ENCODE data around the gene ANKS1A. TPM values are rescaled to one million over a fixed set of nuclear protein-coding genes. Genes with fewer than 3 reads are reported as not detected.

ANKS1A gene
- total RNA-seq, 1 experiment from 2014 or later, result 28.5 TPM

- no peak for DNase-seq
- POLR2A ChIA-PET (ENCODE audit: unreplicated experiment), result no interaction called here
- no peak overlapping the region for H3K4me3 ChIP-seq
- no peaks in the 10 kb centered on the region for H4K20me1 ChIP-seq (ENCODE audit: insufficient read depth)
- H3K27me3 ChIP-seq (ENCODE audit: insufficient read depth, low read depth), result no peaks in the 10 kb centered on the region
- no peaks in the 10 kb centered on the region for H3K9me3 ChIP-seq (ENCODE audit: insufficient read depth, low read depth)
- no peaks in the 10 kb centered on the region for H3K79me2 ChIP-seq (ENCODE audit: low read depth)
- TF ChIP-seq EZH2 (IDR thresholded peaks at IDR 0.05; ENCODE audit: low read depth), result no peak
- TF ChIP-seq, protein P1, sequence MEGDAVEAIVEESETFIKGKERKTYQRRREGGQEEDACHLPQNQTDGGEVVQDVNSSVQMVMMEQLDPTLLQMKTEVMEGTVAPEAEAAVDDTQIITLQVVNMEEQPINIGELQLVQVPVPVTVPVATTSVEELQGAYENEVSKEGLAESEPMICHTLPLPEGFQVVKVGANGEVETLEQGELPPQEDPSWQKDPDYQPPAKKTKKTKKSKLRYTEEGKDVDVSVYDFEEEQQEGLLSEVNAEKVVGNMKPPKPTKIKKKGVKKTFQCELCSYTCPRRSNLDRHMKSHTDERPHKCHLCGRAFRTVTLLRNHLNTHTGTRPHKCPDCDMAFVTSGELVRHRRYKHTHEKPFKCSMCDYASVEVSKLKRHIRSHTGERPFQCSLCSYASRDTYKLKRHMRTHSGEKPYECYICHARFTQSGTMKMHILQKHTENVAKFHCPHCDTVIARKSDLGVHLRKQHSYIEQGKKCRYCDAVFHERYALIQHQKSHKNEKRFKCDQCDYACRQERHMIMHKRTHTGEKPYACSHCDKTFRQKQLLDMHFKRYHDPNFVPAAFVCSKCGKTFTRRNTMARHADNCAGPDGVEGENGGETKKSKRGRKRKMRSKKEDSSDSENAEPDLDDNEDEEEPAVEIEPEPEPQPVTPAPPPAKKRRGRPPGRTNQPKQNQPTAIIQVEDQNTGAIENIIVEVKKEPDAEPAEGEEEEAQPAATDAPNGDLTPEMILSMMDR (conservative IDR thresholded peaks at IDR 0.05), result no peak
- BruUV-seq (replicated peaks), result no TSS peak
- intact Hi-C loops (cut with micrococcal nuclease; ENCODE audit: unreplicated experiment), result no loop called here
- no peak overlapping the region for H2AFZ ChIP-seq
- CTCF ChIA-PET, result no interaction called here
- H3K4me2 ChIP-seq, result no peak overlapping the region
- no peaks in the 10 kb centered on the region for H3K9me2 ChIP-seq (ENCODE audit: insufficient read depth)
- H3K27ac ChIP-seq, result peak overlapping the region; percentile 59
- H3K4me1 ChIP-seq (replicated peaks; ENCODE audit: insufficient read depth), result 0 out of 2 replicates have a peak, but pooled peaks cover 5% of the 10 kb centered on the region
- no peaks in the 10 kb centered on the region for H3F3A ChIP-seq (ENCODE audit: insufficient read depth, low read depth)
- H3K36me3 ChIP-seq (ENCODE audit: low read depth), result no peaks in the 10 kb centered on the region
Observed at GRCh38 chr6:35015476-35015875, 126.4 kb downstream of the ANKS1A start.

DNA sequence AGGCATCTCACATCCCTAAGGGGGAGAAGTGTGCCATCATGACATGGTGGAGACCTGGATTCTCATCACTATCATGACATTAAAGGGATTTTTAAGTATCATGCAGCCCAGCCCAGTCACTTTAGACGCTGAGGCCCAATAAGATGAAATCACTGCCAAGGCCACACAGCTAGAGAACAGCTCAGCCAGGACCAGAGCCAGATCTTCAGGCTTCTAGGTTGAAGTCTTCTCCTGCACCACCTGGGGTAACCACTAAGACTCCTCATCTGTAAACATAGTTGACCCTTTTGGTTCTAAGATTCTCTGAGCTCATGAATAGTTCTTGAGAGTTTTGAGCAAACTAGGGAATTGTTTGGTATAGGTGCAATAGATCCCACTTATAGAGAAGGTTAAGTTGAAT is 126.9 kb downstream of the ANKS1A start:
- H2AFZ ChIP-seq, result no peak overlapping the region
- no peaks in the 10 kb centered on the region for H3F3A ChIP-seq (ENCODE audit: insufficient read depth, low read depth)
- H3K9me3 ChIP-seq (ENCODE audit: insufficient read depth, low read depth), result no peaks in the 10 kb centered on the region
- POLR2A ChIA-PET (ENCODE audit: unreplicated experiment), result no interaction called here
- DNase-seq, result no peak
- 0 out of 2 replicates have a peak, but pooled peaks cover 5% of the 10 kb centered on the region for H3K4me1 ChIP-seq (replicated peaks; ENCODE audit: insufficient read depth)
- intact Hi-C loops (cut with micrococcal nuclease; ENCODE audit: unreplicated experiment), result no loop called here
- BruUV-seq (replicated peaks), result no TSS peak
- H3K4me3 ChIP-seq, result no peak overlapping the region
- H3K79me2 ChIP-seq (ENCODE audit: low read depth), result no peaks in the 10 kb centered on the region
- CTCF ChIA-PET, result no interaction called here
- TF ChIP-seq, protein P1 (conservative IDR thresholded peaks at IDR 0.05), result no peak
- TF ChIP-seq EZH2 (IDR thresholded peaks at IDR 0.05; ENCODE audit: low read depth), result no peak
- no peak overlapping the region for H3K27ac ChIP-seq
- H3K27me3 ChIP-seq (ENCODE audit: insufficient read depth, low read depth), result no peaks in the 10 kb centered on the region
- H3K9me2 ChIP-seq (ENCODE audit: insufficient read depth), result no peaks in the 10 kb centered on the region
- H3K36me3 ChIP-seq (ENCODE audit: low read depth), result no peaks in the 10 kb centered on the region
- no peak overlapping the region for H3K4me2 ChIP-seq
- no peaks in the 10 kb centered on the region for H4K20me1 ChIP-seq (ENCODE audit: insufficient read depth)

DNA sequence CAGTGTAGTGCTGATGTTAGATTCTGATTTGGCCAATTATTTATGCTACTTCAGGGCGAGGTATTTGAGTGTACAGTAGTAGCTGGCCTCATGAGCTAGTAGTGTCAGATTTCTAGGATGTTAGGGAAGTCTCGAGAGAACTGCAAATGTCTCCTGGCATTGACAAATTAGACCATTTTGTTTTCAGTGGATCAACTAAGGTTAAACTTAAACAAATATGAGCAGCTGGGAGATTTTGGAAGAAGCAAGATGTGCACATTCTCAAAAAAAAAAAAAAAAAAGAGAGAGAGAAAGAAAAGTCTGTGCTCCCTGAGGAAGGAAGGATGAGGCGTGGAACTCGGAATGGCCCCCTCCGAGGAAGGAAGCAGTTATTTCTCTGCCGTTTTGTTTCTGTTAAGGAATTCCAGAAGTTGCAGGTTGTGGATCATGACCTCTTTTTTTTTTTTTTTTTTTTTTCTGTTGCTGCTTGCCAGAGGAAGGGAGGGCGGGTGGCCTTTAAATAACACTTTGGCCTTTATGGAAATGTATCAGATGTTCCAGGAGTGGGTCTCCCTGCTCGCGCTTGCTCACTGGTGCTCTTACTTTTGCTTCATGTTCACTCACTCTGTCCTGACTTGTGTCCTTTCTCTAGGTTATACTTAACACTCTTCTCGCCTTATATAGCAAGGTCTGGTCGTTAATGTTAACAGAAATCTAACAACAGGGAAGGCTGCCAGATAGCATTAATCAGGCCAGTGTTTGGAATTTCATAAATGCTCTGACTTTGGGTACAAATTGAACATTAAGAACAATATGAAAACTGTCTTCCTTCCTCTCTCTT is 127.7 kb downstream of the ANKS1A start:
- Histone ChIP-seq H3K9me2 (ENCODE audit: insufficient read depth) (no peaks in the 10 kb centered on the region), H3K79me2 (ENCODE audit: low read depth) (no peaks in the 10 kb centered on the region), H3K27ac (no peak overlapping the region), H2AFZ (no peak overlapping the region), H3K36me3 (ENCODE audit: low read depth) (no peaks in the 10 kb centered on the region), H3K27me3 (ENCODE audit: insufficient read depth, low read depth) (no peaks in the 10 kb centered on the region), H3K4me3 (no peak overlapping the region), H3F3A (ENCODE audit: insufficient read depth, low read depth) (no peaks in the 10 kb centered on the region), H3K4me2 (no peak overlapping the region), H3K4me1 (replicated peaks; ENCODE audit: insufficient read depth) (0 out of 2 replicates have a peak, but pooled peaks cover 5% of the 10 kb centered on the region), H3K9me3 (ENCODE audit: insufficient read depth, low read depth) (no peaks in the 10 kb centered on the region), H4K20me1 (ENCODE audit: insufficient read depth) (no peaks in the 10 kb centered on the region)
- BruUV-seq (replicated peaks), result no TSS peak
- intact Hi-C loops (cut with micrococcal nuclease; ENCODE audit: unreplicated experiment), result no loop called here
- ChIA-PET POLR2A (ENCODE audit: unreplicated experiment) (no interaction called here), CTCF (no interaction called here)
- TF ChIP-seq EZH2 (IDR thresholded peaks at IDR 0.05; ENCODE audit: low read depth), result no peak
- TF ChIP-seq, protein P1 (conservative IDR thresholded peaks at IDR 0.05), result no peak
- DNase-seq, result no peak

Data from PC-9 (cell line).